WERI-Rb-1 (cell line): Measurements from ENCODE around the gene XRCC6.
"Not testable (repeated sequence)": the region's sequence is repeated elsewhere in the genome, so short reads cannot be mapped to it uniquely, and the experiment has no call there.

Experiments
- DNase-seq: peaks from one replicate; pipeline ENCODE4 v3.0.0-alpha.2; 2020
- H3K27ac ChIP-seq: fragments of 250-450 bp; sonication (Bioruptor Pico); 2 replicates; pipeline ENCODE4 v1.5.1; 2020; ENCODE audit warnings: mild to moderate bottlenecking, moderate library complexity
- H3K27me3 ChIP-seq: fragments of 250-450 bp; sonication (Bioruptor Pico); 2 replicates; pipeline ENCODE4 v1.5.1; 2021; ENCODE audit warnings: mild to moderate bottlenecking, low read depth, moderate library complexity; ENCODE audit not compliant: insufficient read depth, severe bottlenecking
- H3K36me3 ChIP-seq: fragments of 250-450 bp; sonication (Bioruptor Pico); 2 replicates; pipeline ENCODE4 v1.5.1; 2020; ENCODE audit warnings: mild to moderate bottlenecking, moderate library complexity
- H3K4me3 ChIP-seq: 2 replicates; pipeline ENCODE4 v1.5.1; 2011; ENCODE audit warnings: low read depth, mild to moderate bottlenecking, control low read depth, low read length
- H3K9me3 ChIP-seq: fragments of 250-450 bp; sonication (Bioruptor Pico); 2 replicates; pipeline ENCODE4 v1.5.1; 2021; ENCODE audit warnings: mild to moderate bottlenecking, moderate library complexity; ENCODE audit not compliant: severe bottlenecking
- TF ChIP-seq, protein P1 (sequence below): IDR thresholded peaks from 2 replicates; pipeline ENCODE4 v1.5.1; 2011; ENCODE audit warnings: low read depth, mild to moderate bottlenecking, control low read depth, inconsistent platforms, low read length

XRCC6 gene

DNA sequence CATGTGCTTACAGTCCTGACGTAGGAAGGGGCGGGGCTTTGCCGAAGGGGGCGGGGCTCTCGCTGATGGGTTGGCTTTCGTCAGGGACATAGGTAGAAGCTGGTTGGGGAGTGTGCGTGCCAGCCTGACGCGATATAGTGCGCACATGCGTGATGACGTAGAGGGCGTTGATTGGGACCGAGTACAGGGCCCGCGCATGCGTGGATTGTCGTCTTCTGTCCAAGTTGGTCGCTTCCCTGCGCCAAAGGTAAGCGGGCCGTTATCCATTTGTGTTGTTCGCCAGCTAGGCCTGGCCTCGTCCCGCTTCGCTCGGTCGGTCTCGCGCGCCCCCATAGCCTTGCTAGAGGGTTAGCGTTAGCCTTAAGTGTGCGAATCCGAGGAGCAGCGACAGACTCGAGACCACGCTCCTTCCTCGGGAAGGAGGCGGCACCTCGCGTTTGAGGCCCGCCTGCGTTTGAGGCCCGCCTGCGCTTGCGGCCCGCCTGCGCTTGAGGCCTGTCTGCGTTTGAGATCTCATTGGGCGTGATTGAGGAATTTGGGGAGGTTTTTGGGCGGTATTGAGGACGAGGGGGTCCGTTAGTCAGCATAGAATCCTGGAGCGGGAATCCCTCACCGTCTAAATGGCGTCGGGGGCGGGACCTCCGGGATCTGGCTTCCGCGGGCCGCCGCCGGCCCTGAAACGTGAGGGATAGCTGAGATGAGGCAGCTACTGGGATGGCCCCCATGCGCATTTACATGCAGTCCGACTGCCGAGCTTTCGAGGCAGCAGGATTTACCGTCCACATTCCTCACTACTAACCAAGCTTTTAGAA, at the start of gene XRCC6:
XRCC6 (plus strand) TSS at position 197 of the 812 bp plus-strand sequence. CDS start 710 bp downstream, outside the sequence.
- Histone ChIP-seq H3K9me3 (no peaks in the 10 kb centered on the region), H3K27me3 (no peaks in the 10 kb centered on the region), H3K36me3 (peaks cover 54% of the 10 kb centered on the region), H3K4me3 (peak within 1 kb of the TSS; percentile 73), H3K27ac (peak within 1 kb of the TSS; percentile 99)
- peak; percentile 100 for DNase-seq
- TF ChIP-seq, protein P1, sequence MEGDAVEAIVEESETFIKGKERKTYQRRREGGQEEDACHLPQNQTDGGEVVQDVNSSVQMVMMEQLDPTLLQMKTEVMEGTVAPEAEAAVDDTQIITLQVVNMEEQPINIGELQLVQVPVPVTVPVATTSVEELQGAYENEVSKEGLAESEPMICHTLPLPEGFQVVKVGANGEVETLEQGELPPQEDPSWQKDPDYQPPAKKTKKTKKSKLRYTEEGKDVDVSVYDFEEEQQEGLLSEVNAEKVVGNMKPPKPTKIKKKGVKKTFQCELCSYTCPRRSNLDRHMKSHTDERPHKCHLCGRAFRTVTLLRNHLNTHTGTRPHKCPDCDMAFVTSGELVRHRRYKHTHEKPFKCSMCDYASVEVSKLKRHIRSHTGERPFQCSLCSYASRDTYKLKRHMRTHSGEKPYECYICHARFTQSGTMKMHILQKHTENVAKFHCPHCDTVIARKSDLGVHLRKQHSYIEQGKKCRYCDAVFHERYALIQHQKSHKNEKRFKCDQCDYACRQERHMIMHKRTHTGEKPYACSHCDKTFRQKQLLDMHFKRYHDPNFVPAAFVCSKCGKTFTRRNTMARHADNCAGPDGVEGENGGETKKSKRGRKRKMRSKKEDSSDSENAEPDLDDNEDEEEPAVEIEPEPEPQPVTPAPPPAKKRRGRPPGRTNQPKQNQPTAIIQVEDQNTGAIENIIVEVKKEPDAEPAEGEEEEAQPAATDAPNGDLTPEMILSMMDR: no peak

DNA sequence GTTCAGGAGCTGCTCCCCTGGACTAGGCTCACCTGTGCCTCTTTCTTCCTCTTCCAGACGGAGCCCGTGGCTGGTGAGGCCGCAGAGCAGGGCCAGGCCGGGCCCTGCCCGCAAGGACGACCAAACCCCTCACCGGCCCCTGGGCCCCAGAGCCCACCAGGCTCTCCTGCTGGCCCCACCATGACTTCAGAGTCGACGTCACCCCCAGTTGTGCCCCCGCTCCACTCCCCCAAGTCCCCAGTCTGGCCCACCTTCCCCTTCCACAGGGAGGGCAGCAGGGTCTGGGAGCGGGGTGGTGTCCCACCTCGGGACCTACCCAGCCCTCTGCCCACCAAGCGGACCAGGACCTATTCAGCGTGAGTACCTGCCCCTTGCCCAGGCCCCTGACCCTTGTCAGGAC, 49.3 kb upstream of the XRCC6 start:
- DNase-seq: no peak
- Histone ChIP-seq H3K9me3 (no peaks in the 10 kb centered on the region), H3K36me3 (peaks cover 9% of the 10 kb centered on the region), H3K27me3 (no peaks in the 10 kb centered on the region), H3K27ac (no peak overlapping the region), H3K4me3 (no peak overlapping the region)
- TF ChIP-seq, protein P1: no peak

DNA sequence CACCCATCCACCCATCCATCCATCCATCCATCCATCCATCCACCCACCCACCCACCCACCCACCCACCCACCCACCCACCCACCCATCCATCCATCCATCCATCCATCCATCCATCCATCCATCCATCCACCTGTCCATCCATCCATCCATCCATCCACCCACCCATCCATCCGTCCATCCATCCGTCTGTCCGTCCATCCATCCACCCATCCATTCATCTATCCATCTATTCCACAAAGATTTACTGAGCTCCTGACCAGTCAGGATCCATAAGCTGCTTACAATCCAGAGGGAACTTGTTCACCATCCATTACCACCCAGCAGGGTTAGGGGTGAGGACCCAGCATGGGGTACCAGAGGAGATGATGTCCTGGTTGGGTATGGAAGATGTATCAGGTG, 48.8 kb upstream of the XRCC6 start:
- DNase-seq, H3K9me3 ChIP-seq, H3K27ac ChIP-seq, H3K27me3 ChIP-seq, H3K4me3 ChIP-seq: not testable (repeated sequence)
- peaks cover 14% of the 10 kb centered on the region for H3K36me3 ChIP-seq

DNA sequence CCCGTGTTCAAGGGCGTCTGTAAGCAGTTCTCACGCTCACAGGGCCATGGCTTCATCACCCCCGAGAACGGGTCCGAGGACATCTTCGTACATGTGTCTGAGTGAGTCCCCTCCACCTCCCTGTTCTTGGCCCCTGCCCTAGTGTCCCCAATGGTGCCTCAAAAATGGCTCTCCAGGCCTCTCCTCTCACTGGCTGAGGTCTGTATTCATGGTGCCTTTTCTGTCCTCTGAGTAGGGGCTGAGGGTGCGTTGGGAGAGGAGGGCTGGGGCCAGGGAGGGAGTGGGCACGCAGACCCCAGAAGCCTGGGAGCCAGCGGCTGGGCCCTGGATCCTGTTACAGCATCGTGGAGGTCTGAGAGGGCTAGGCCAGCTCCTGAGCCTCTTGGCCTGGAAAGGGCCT, 47.4 kb upstream of the XRCC6 start:
- DNase-seq: no peak
- H3K36me3 ChIP-seq: peaks cover 16% of the 10 kb centered on the region
- H3K4me3 ChIP-seq: no peak overlapping the region
- TF ChIP-seq, protein P1: no peak
- no peaks in the 10 kb centered on the region for H3K27me3 ChIP-seq
- no peaks in the 10 kb centered on the region for H3K9me3 ChIP-seq
- no peak overlapping the region for H3K27ac ChIP-seq

DNA sequence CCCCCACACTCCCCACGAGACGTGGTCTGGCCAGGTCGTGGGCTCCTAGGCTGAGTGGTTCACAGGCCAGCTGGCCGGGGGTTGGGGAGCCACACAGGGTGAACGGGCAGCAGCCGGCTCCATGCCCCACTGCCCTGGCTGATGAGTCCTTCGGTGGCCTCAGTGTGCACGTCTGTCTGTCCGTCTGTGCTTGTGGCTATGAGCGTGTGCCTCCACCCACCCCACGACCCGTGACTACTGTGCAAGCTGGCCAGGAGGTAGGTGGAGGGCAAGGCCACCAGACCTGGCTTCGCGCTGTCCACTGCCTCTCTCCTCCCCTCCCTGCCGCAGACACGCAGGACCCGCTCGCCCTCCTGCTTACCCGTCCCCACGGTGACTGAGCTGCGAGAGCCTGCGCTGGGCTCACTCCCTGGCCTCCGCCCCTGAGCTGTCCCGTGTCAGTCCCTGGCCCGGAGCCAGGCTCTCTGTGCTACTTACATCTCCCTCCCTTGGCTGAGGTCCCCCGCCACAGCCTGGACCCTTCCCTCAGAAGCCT, 46.2 kb upstream of the XRCC6 start:
- no peak for DNase-seq
- H3K9me3 ChIP-seq: no peaks in the 10 kb centered on the region
- no peaks in the 10 kb centered on the region for H3K27me3 ChIP-seq
- no peak overlapping the region for H3K4me3 ChIP-seq
- H3K27ac ChIP-seq: no peak overlapping the region
- H3K36me3 ChIP-seq: peaks cover 17% of the 10 kb centered on the region
- TF ChIP-seq, protein P1: no peak

DNA sequence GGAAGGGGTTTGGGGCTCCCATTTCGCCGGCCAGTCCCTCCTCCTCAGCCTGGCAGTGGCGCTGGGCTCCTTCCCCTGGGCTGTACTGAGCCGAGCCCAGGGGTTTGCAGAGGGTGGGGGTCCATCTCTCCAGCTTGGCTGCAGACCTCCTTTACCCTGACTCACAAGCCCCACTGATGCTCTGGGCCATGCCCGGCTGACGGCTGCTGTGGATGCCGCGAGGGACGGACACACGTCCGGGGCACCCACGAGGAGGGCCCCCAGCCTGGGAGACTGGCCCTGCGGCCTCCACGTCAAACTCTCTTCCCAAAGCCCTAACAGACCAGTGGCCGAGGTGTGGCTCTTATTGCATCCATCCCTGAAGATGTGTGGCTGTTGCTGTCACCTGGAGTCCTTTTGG, 45.6 kb upstream of the XRCC6 start:
- TF ChIP-seq, protein P1: no peak
- no peak for DNase-seq
- Histone ChIP-seq H3K36me3 (peaks cover 20% of the 10 kb centered on the region), H3K4me3 (no peak overlapping the region), H3K27ac (no peak overlapping the region), H3K27me3 (no peaks in the 10 kb centered on the region), H3K9me3 (no peaks in the 10 kb centered on the region)
